ENCODE measurements around the gene OSMR. TPM values are rescaled to one million over a fixed set of nuclear protein-coding genes. Genes with fewer than 3 reads are reported as not detected.

OSMR gene
- total and polyA plus RNA-seq, 2 donors = 24.7 to 62.4 TPM

DNA sequence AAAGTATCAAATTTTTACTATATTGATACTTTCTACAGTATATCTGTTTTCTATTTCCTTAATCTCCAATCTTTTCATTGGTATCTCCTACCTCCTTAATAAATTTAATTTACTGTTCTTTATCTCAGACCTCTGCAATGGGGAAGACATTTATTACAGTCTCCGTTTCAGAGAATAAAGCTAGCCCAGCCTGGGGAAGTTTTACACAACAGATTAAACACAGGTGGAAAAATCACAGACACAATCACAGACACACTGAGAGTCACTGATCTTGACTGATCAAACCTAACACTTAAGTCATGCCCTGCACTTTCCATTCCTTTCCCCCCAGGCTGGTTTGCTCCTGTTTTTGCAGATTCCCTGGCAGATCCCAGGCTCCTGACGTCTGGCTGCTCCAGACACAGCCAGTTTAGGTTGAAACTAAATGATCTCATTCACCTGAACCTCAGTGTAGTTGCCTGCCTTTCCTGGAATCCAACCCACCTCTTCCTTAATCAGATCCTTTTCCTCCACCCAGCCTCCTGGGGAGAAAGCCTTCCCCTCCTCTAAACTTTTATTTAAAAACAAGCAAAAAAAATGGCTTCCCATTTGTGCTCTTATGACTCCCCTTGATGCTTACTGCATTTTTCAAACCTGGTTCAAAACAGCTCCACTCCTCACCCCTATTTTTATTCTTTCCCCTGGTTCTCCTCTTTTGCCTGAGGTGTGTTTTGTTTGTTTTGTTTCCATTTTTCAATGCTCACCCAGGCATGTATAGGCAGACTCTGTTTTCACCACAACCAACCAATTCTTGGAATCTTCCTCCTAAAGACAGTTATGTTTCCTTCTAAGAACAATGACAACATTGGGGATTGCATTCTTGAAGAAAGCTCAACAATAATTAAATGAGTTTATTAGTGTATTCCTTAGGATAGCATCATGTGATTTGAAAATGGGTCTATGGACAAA is 29.5 kb upstream of the OSMR start:
- WGBS = 63% methylated on average over 2 of the region's 2 CpGs
- H3K4me3 ChIP-seq (ENCODE audit: low read depth, low read length) = no peak overlapping the region
- no peaks in the 10 kb centered on the region for H3K36me3 ChIP-seq (ENCODE audit: insufficient read depth)
- no peaks in the 10 kb centered on the region for H3K4me1 ChIP-seq (ENCODE audit: insufficient read depth)
- no peak for DNase-seq (ENCODE audit: extremely low spot score)
- no peak overlapping the region for H3K27ac ChIP-seq (ENCODE audit: low read depth)

DNA sequence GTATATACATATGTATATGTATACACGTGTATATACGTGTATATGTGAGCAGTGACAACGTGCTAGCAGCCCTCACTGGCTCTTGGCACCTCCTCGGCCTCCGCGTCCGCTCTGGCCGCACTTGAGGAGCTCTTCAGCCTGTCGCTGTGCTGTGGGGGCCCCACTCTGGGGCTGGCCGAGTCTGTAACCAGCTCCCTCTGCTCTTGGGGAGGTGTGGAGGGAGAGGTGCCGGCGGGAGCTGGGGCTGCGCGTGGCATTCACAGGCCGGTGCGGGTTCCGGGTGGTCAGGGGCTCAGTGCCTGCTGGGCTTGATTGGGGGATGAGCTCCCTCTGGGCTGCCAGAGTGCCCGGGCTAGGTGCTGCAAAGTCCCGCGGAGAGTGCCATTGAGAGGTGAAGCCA is 24.1 kb upstream of the OSMR start:
- no peaks in the 10 kb centered on the region for H3K36me3 ChIP-seq (ENCODE audit: insufficient read depth)
- WGBS = 98% methylated on average over 20 of the region's 20 CpGs
- no peak overlapping the region for H3K27ac ChIP-seq (ENCODE audit: low read depth)
- DNase-seq (ENCODE audit: extremely low spot score) = no peak
- H3K4me1 ChIP-seq (ENCODE audit: insufficient read depth) = no peaks in the 10 kb centered on the region
- no peak overlapping the region for H3K4me3 ChIP-seq (ENCODE audit: low read depth, low read length)

DNA sequence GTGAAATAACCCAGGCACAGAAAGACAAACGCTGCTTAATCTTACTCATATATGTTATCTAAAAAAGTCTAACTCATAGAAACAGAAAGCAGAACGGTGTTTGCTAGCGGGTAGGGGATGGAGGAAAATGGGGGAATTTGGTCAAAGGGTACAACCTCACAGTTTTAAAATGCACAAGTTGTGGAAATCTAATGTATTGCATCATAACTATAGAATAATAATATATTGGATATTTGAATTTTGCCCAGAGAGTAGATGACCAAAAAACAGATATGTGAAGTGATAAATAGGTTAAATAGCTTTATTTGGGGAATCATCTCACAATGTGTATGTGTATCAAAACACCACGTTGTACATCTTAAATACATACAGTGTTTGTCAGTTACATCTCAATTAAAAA is 22.3 kb upstream of the OSMR start:
- 83% methylated on average over 4 of the region's 4 CpGs for WGBS
- H3K27ac ChIP-seq (ENCODE audit: low read depth) = no peak overlapping the region
- no peaks in the 10 kb centered on the region for H3K4me1 ChIP-seq (ENCODE audit: insufficient read depth)
- no peaks in the 10 kb centered on the region for H3K36me3 ChIP-seq (ENCODE audit: insufficient read depth)
- H3K4me3 ChIP-seq (ENCODE audit: low read depth, low read length) = no peak overlapping the region
- no peak for DNase-seq (ENCODE audit: extremely low spot score)

DNA sequence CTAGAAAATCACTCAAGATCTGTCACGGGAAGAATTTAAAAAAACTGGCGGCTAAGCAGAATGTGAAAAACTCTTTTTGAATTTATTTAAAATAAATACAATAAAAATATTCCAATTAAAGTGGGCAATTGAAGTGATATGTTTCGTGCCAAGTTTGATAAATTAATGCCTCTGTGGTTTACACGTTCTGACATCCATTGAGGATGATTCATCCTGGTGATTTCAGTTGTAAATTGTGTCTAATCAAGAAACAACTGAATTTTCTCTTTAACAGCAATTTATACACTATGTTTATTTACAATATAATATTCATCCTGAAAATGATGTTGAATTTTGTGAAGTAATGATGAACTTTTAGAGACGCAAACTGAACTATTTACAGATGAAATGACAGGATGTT is 21.0 kb upstream of the OSMR start:
- Histone ChIP-seq H3K4me1 (ENCODE audit: insufficient read depth) (no peaks in the 10 kb centered on the region), H3K36me3 (ENCODE audit: insufficient read depth) (no peaks in the 10 kb centered on the region), H3K4me3 (ENCODE audit: low read depth, low read length) (no peak overlapping the region), H3K27ac (ENCODE audit: low read depth) (no peak overlapping the region)
- 86% methylated on average over 5 of the region's 5 CpGs for WGBS
- no peak for DNase-seq (ENCODE audit: extremely low spot score)

DNA sequence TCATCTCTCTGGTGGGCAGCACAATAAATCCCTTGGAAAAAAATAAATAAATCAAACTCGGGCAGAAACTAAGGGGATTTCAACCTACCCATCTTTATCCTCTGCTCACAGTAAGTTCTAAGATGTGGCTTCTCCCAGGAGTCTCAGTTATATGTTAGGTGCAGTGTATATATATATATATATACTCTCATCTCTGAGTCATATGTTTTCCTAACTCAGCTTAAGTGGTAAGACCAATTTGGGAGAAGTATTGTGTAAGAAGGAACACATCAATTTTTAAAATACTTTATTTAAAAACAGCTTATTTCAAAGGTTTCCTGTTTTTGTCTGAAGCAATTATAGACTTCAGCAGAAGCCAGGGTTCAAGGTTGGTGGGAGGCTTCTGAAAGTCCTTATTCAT is 20.3 kb upstream of the OSMR start:
- DNase-seq (ENCODE audit: extremely low spot score) = no peak
- WGBS = 58% methylated on average over 1 of the region's 1 CpG
- Histone ChIP-seq H3K4me3 (ENCODE audit: low read depth, low read length) (no peak overlapping the region), H3K27ac (ENCODE audit: low read depth) (no peak overlapping the region), H3K4me1 (ENCODE audit: insufficient read depth) (no peaks in the 10 kb centered on the region), H3K36me3 (ENCODE audit: insufficient read depth) (no peaks in the 10 kb centered on the region)

DNA sequence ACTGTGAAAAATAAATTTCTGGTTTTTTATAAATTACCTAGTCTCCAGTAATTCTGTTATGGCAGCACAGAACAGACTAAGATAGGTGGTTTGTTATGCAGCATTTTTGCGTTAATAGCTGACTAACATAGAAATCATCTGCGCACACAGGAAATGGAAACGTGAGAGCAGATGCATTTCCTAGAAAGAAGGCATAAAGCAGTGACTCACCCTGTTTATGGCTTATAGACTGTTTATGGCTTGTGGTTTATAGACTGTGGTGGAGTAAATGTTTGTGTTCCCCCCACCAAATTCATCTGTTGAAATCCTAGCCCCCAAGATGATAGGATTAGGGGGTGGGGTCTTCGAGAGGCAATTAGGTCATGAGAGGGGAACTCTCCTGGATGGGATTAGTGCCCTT is 18.3 kb upstream of the OSMR start:
- Histone ChIP-seq H3K4me3 (ENCODE audit: low read depth, low read length) (no peak overlapping the region), H3K4me1 (ENCODE audit: insufficient read depth) (no peaks in the 10 kb centered on the region), H3K27ac (ENCODE audit: low read depth) (no peak overlapping the region), H3K36me3 (ENCODE audit: insufficient read depth) (no peaks in the 10 kb centered on the region)
- DNase-seq (ENCODE audit: extremely low spot score) = no peak
- WGBS = 92% methylated on average over 4 of the region's 4 CpGs

DNA sequence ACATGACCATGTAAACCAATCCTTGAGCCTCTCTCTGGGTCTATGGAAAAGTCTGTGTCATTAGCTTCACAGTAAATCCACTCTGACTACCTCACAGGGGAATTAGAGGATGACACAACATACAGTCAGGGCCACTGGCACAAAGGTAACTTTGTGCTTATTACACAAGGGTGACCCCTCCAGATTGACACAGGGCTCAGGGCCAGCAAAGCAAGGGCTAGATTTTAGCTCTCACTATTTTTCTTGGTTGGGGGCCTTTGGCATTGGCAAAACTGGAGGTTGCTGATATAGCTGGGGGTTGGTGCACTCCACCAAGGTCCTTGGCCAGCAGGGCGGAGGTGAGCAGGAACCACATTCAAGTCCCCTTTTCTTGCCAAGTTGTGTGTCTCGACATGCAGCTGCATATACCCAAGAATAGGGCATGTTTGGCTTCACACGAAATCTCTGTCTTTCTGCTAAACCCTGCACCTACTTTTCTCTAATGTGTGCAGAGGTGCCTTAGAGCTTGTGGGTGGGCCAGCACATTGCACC is 15.2 kb upstream of the OSMR start:
- Histone ChIP-seq H3K4me3 (ENCODE audit: low read depth, low read length) (no peak overlapping the region), H3K4me1 (ENCODE audit: insufficient read depth) (no peaks in the 10 kb centered on the region), H3K36me3 (ENCODE audit: insufficient read depth) (no peaks in the 10 kb centered on the region), H3K27ac (ENCODE audit: low read depth) (no peak overlapping the region)
- WGBS = 86% methylated on average over 3 of the region's 3 CpGs
- no peak for DNase-seq (ENCODE audit: extremely low spot score)

DNA sequence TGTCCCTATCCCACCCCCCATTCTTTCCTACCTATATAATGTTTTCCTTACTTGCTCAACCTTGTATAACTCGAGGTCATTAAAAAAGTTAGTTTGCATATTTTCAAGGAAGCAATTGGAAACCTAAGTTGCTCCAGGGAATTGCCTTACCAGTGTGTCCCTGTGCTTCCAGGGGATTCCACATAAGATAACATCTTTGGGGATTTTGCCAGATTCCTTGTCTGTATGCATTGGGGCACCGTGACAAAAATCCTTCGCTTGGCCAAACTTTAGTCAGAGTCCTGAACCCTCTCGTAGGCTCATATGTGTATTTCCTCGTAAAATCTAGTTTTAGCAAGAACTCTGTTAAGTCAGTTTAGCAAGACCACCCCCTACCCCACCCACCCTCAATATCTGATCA is 14.7 kb upstream of the OSMR start:
- no peak for DNase-seq (ENCODE audit: extremely low spot score)
- no peaks in the 10 kb centered on the region for H3K4me1 ChIP-seq (ENCODE audit: insufficient read depth)
- no peaks in the 10 kb centered on the region for H3K36me3 ChIP-seq (ENCODE audit: insufficient read depth)
- H3K4me3 ChIP-seq (ENCODE audit: low read depth, low read length) = no peak overlapping the region
- 62% methylated on average over 5 of the region's 5 CpGs for WGBS
- no peak overlapping the region for H3K27ac ChIP-seq (ENCODE audit: low read depth)

DNA sequence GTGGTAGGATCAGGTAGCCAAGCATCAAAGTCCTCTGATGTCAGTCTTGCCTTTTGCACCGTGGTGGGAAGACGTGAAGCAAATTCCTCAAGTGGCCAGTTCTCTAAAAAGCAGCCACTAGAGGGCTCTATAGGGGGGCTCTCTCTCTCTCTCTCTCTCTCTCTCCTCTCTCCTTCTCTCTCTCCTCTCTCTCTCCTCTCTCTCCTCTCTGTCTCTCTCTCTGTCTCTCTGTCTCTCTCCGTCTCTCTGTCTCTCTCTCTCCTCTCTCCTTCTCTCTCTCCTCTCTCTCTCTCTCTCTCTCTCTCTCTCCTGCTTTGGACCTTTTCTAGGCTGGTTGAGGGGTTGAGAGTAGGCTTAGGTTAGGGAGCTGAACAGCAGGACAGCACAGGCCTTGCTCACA is 13.9 kb upstream of the OSMR start:
- WGBS = 44% methylated on average over 3 of the region's 3 CpGs
- DNase-seq (ENCODE audit: extremely low spot score) = no peak
- Histone ChIP-seq H3K4me3 (ENCODE audit: low read depth, low read length) (no peak overlapping the region), H3K27ac (ENCODE audit: low read depth) (no peak overlapping the region), H3K4me1 (ENCODE audit: insufficient read depth) (no peaks in the 10 kb centered on the region), H3K36me3 (ENCODE audit: insufficient read depth) (no peaks in the 10 kb centered on the region)

DNA sequence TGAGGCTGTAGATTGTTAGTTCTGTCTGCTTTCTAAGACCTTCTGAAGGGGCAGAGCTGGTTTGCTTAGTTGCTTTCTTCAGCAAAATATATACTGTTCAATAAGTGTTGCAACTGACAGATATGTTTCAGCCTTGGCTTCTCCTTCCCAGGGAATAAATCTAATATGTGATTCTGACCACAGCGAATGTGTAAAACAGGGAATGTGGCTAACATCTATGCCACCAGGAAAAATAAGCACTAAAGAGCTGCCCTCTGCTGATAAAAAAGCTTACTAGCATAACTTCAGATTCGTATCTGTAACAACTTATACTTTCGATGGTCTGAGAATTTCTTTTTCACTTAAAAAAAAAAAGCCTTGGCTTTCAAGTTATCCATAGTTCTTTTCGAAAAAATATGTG is 13.0 kb upstream of the OSMR start:
- Histone ChIP-seq H3K4me1 (ENCODE audit: insufficient read depth) (no peaks in the 10 kb centered on the region), H3K36me3 (ENCODE audit: insufficient read depth) (no peaks in the 10 kb centered on the region), H3K4me3 (ENCODE audit: low read depth, low read length) (no peak overlapping the region), H3K27ac (ENCODE audit: low read depth) (no peak overlapping the region)
- no peak for DNase-seq (ENCODE audit: extremely low spot score)
- 82% methylated on average over 4 of the region's 4 CpGs for WGBS

DNA sequence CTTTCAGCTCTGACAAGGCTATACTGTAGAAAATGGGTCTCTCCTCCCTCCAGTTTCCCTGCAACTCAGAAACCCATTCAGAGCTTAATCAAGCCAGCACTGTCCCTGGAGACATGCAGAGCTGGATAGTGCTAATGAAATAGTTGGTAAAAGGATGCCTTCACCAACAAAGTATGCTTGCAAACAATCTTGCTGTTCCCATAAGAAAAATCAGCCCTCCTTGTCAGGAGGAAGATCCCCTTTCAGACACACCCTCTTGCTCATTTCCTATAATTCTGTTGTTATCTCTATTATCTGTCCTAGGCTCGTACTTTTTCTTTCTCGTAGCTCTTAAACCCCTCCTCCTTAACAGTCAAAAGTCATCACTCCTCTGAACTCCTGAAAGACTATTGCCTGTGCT is 9.9 kb upstream of the OSMR start:
- WGBS = 39% methylated on average over 2 of the region's 2 CpGs
- no peak overlapping the region for H3K4me3 ChIP-seq (ENCODE audit: low read depth, low read length)
- no peak for DNase-seq (ENCODE audit: extremely low spot score)
- peaks cover 1% of the 10 kb centered on the region for H3K36me3 ChIP-seq (ENCODE audit: insufficient read depth)
- H3K4me1 ChIP-seq (ENCODE audit: insufficient read depth) = no peaks in the 10 kb centered on the region
- no peak overlapping the region for H3K27ac ChIP-seq (ENCODE audit: low read depth)

DNA sequence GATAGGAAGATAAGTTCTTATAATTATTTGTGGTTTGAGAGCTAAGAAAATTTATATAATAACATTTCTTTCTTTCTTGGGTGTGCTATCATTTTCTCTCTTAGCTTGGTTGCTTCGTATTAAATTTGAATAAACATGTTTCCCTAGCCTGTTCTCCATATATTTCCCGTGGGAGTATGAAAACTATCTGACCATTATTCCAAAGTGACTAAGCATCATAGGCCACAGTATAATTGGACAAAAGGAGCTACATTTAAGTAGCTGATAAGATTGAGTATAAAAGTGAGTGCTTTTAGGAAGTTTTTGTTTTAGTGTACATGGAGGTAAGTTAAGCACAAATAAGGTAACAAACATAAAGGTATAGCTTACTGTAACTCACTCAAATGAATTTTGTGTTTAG is 8.4 kb upstream of the OSMR start:
- no peak overlapping the region for H3K4me3 ChIP-seq (ENCODE audit: low read depth, low read length)
- no peak overlapping the region for H3K27ac ChIP-seq (ENCODE audit: low read depth)
- WGBS = 85% methylated on average over 2 of the region's 2 CpGs
- DNase-seq (ENCODE audit: extremely low spot score) = no peak
- H3K4me1 ChIP-seq (ENCODE audit: insufficient read depth) = no peaks in the 10 kb centered on the region
- H3K36me3 ChIP-seq (ENCODE audit: insufficient read depth) = peaks cover 1% of the 10 kb centered on the region

DNA sequence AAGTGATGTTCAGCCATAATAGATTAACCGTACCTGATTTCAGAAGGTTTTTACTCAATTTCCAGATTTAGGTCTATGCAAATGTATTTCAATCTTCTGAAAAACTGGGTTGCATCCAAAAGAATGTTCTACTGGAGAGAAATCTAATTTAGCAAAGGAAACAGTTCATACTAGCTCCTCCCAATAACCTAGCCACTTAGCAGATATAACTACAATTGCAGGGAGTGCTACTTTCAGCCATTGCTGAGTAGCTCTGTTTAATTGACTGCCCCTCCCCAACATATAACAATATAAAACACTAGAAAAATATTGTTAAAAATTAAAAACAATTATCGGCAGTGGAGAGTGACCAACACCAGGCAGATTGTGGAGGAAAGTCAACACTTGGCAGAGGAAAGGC is 7.9 kb upstream of the OSMR start:
- no peaks in the 10 kb centered on the region for H3K4me1 ChIP-seq (ENCODE audit: insufficient read depth)
- WGBS = 97% methylated on average over 2 of the region's 2 CpGs
- H3K36me3 ChIP-seq (ENCODE audit: insufficient read depth) = peaks cover 1% of the 10 kb centered on the region
- DNase-seq (ENCODE audit: extremely low spot score) = no peak
- H3K27ac ChIP-seq (ENCODE audit: low read depth) = no peak overlapping the region
- H3K4me3 ChIP-seq (ENCODE audit: low read depth, low read length) = no peak overlapping the region

DNA sequence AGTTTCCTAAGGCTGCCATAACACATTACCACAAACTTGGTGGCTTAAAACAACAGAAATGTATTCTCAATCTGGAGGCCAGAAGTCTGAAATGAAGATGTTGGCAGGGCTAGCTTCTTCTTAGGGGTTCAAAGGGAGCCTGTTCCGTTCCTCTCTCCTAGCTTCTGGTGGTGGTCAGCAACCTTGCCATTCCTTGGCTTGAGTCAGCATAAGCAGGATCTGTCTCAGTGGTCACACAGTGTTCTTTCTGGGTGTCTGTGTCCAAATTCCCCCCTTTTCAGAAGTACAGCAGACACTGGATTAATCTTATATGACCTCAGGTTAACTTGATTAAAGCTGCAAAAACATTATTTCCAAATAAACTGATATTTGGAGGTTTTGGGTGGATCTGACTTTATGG is 2.1 kb upstream of the OSMR start:
- no peak for DNase-seq (ENCODE audit: extremely low spot score)
- no peak overlapping the region for H3K27ac ChIP-seq (ENCODE audit: low read depth)
- 87% methylated on average over 1 of the region's 1 CpG for WGBS
- no peaks in the 10 kb centered on the region for H3K4me1 ChIP-seq (ENCODE audit: insufficient read depth)
- H3K36me3 ChIP-seq (ENCODE audit: insufficient read depth) = no peaks in the 10 kb centered on the region
- H3K4me3 ChIP-seq (ENCODE audit: low read depth, low read length) = no peak overlapping the region

All from urinary bladder (tissue), 4 donors.